Measurements from ENCODE around the gene KRT40.

KRT40 gene

GRCh38 chr17:41018541-41018940, 34.4 kb upstream of the KRT40 start:
- no peak overlapping the region for H3K4me3 ChIP-seq (ENCODE audit: low read depth, low read length)
- DNase-seq (ENCODE audit: low read depth): no peak
- no peak for TF ChIP-seq CTCF (IDR thresholded peaks at IDR 0.05; ENCODE audit: low read depth, low read length, missing control alignments)
- in situ Hi-C loops (cut with HindIII; ENCODE audit: low sequenced_read_pairs): no loop called here

DNA sequence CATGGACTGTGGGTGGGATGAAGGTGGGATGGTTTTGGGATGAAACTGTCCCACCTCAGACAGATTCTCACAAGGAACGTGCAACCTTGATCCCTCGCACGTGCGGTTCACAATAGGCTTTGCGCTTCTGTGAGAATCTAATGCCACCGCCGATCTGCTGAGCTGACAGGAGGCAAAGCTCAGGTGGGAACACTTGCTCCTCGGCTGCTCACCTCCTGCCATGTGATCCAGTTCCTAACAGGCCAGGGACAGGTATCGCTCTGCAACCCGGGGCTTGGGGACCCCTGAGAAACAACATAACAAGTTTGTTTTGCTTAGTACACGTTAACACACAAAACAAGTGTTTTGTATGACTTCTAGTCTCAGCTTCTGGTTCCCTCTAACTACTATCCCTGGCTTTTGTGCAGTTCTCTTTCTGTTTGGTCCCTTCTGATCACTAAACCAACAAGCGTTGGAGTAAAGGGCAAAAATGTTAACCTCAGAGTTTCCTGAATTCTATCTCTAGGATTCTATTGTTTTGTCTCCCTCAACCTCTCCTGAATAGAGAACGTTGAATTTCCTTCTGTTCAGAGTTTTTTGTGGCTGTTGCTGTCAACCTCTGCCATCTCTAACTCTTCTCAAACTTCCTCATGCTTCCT, 32.6 kb upstream of the KRT40 start:
- H3K4me3 ChIP-seq (ENCODE audit: low read depth, low read length): no peak overlapping the region
- in situ Hi-C loops (cut with HindIII; ENCODE audit: low sequenced_read_pairs): no loop called here
- no peak for TF ChIP-seq CTCF (IDR thresholded peaks at IDR 0.05; ENCODE audit: low read depth, low read length, missing control alignments)
- DNase-seq (ENCODE audit: low read depth): no peak

- no peak for DNase-seq (ENCODE audit: low read depth)
- no peak for TF ChIP-seq CTCF (IDR thresholded peaks at IDR 0.05; ENCODE audit: low read depth, low read length, missing control alignments)
- in situ Hi-C loops (cut with HindIII; ENCODE audit: low sequenced_read_pairs): no loop called here
- no peak overlapping the region for H3K4me3 ChIP-seq (ENCODE audit: low read depth, low read length)
These were observed 31.3 kb upstream of the KRT40 start for GRCh38 chr17:41015454-41015853.

GRCh38 chr17:41013606-41014005, 29.5 kb upstream of the KRT40 start:
- TF ChIP-seq CTCF (IDR thresholded peaks at IDR 0.05; ENCODE audit: low read depth, low read length, missing control alignments): no peak
- no peak for DNase-seq (ENCODE audit: low read depth)
- in situ Hi-C loops (cut with HindIII; ENCODE audit: low sequenced_read_pairs): no loop called here
- no peak overlapping the region for H3K4me3 ChIP-seq (ENCODE audit: low read depth, low read length)

GRCh38 chr17:41013181-41013580, 29.1 kb upstream of the KRT40 start:
- in situ Hi-C loops (cut with HindIII; ENCODE audit: low sequenced_read_pairs): no loop called here
- no peak for TF ChIP-seq CTCF (IDR thresholded peaks at IDR 0.05; ENCODE audit: low read depth, low read length, missing control alignments)
- no peak for DNase-seq (ENCODE audit: low read depth)
- H3K4me3 ChIP-seq (ENCODE audit: low read depth, low read length): no peak overlapping the region

GRCh38 chr17:41012326-41013120, 28.4 kb upstream of the KRT40 start:
- in situ Hi-C loops (cut with HindIII; ENCODE audit: low sequenced_read_pairs): no loop called here

More at GRCh38 chr17:41012326-41013120, 28.4 kb upstream of the KRT40 start:
- no peak for DNase-seq (ENCODE audit: low read depth)
- no peak overlapping the region for H3K4me3 ChIP-seq (ENCODE audit: low read depth, low read length)
- no peak for TF ChIP-seq CTCF (IDR thresholded peaks at IDR 0.05; ENCODE audit: low read depth, low read length, missing control alignments)
